Small intestine (tissue), 16 donors: ENCODE data around the gene CALCOCO1. TPM values are rescaled to one million over a fixed set of nuclear protein-coding genes. Genes with fewer than 3 reads are reported as not detected.
A peak's percentile ranks its signal among the peaks of the same experiment; 100 is the strongest.

Experiments used
- DNase-seq, 2 donors: peaks; one replicate each; pipeline versions ENCODE4 v3.0.0 to v3.0.0-alpha.2; 2013
- FAIRE-seq: peaks from 2 replicates; lab custom pipeline; 2012; peaks lifted over from hg19 to GRCh38; lab: Jason Lieb, UNC
- H3K27ac ChIP-seq, 3 donors: one replicate each; pipeline ENCODE4 v1.5.1; 2013; ENCODE audit warnings: low read length in 2 of 3, mild to moderate bottlenecking in 2 of 3, control low read depth in 1 of 3, inconsistent platforms in 1 of 3, low read depth in 1 of 3, moderate library complexity in 1 of 3
- H3K27me3 ChIP-seq, 3 donors: one replicate each; pipeline ENCODE4 v1.6.1; 2013; ENCODE audit warnings: low read length in 3 of 3, inconsistent platforms in 1 of 3; ENCODE audit not compliant: control insufficient read depth in 3 of 3, insufficient read depth in 3 of 3
- H3K36me3 ChIP-seq, 3 donors: one replicate each; pipeline ENCODE4 v1.6.1; 2013; ENCODE audit warnings: low read length in 3 of 3, inconsistent platforms in 1 of 3, low read depth in 1 of 3, mild to moderate bottlenecking in 1 of 3, moderate library complexity in 1 of 3; ENCODE audit not compliant: control insufficient read depth in 3 of 3, insufficient read depth in 2 of 3
- H3K4me1 ChIP-seq, 3 donors: one replicate each; pipeline ENCODE4 v1.6.1; 2013; ENCODE audit warnings: low read length in 2 of 3, inconsistent platforms in 1 of 3, low read depth in 1 of 3, mild to moderate bottlenecking in 1 of 3, moderate library complexity in 1 of 3; ENCODE audit not compliant: control insufficient read depth in 3 of 3, insufficient read depth in 2 of 3
- H3K4me3 ChIP-seq, 3 donors: one replicate each; pipeline ENCODE4 v1.5.1; 2013; ENCODE audit warnings: low read length in 3 of 3, control low read depth in 1 of 3, inconsistent platforms in 1 of 3, low read depth in 1 of 3, mild to moderate bottlenecking in 1 of 3, moderate library complexity in 1 of 3
- H3K9me3 ChIP-seq, 2 donors: one replicate each; pipeline ENCODE4 v1.6.1; 2013; ENCODE audit warnings: low read depth in 1 of 2, low read length in 1 of 2; ENCODE audit not compliant: control insufficient read depth in 2 of 2, insufficient read depth in 1 of 2
- WGBS, 3 donors: extraction: QIAGEN DNeasy Blood & Tissue Kit; methylation state at CpG; one replicate each; pipeline ENCODE4 v1.1.7; 2013; 5-methylcytosine and 5-hydroxymethylcytosine counted together
- long read RNA-seq, 10 donors: transcript quantifications; one replicate each; lab custom pipeline, GENCODE V29; 2026
- polyA plus RNA-seq, 4 donors: library from polyadenylated mRNA; stranded (reverse) in 3 of 4; unstranded in 1 of 4; fragments of 200-250 nt in 3 of 4; fragments of 120-200 nt in 1 of 4; gene quantifications; one replicate each; pipeline versions ENCODE4 v1.2.1 to v1.2.3, GENCODE V29; 2013
- donor health status: healthy with polysubstance abuse.
- donor health status: control.
- donor health status: control.
- donor health status: Bipolar disorder and iron deficiency.
- donor health status: healthy.

CALCOCO1 gene, protein sequence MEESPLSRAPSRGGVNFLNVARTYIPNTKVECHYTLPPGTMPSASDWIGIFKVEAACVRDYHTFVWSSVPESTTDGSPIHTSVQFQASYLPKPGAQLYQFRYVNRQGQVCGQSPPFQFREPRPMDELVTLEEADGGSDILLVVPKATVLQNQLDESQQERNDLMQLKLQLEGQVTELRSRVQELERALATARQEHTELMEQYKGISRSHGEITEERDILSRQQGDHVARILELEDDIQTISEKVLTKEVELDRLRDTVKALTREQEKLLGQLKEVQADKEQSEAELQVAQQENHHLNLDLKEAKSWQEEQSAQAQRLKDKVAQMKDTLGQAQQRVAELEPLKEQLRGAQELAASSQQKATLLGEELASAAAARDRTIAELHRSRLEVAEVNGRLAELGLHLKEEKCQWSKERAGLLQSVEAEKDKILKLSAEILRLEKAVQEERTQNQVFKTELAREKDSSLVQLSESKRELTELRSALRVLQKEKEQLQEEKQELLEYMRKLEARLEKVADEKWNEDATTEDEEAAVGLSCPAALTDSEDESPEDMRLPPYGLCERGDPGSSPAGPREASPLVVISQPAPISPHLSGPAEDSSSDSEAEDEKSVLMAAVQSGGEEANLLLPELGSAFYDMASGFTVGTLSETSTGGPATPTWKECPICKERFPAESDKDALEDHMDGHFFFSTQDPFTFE
- 10 to 100 TPM; 45.1 to 81.3 (median 46.6) TPM for polyA plus RNA-seq
- long read RNA-seq, donor 1, transcript CALCOCO1-218 (15 exons, 2,291 nt) = major isoform, 8 of 39 reads
- long read RNA-seq, donor 1, partial matches to known transcripts = 24 of 39 reads
- long read RNA-seq, donor 1, other reads (novel, unspliced or antisense) = 0 of 39 reads
- long read RNA-seq, donor 2, partial matches to known transcripts = 17 of 20 reads
- long read RNA-seq, donor 2, other reads (novel, unspliced or antisense) = 0 of 20 reads
- long read RNA-seq, donor 3, partial matches to known transcripts = 9 of 12 reads
- long read RNA-seq, donor 3, other reads (novel, unspliced or antisense) = 0 of 12 reads
- long read RNA-seq, donor 4 = 0 reads
- long read RNA-seq, donor 5 = 0 reads
- long read RNA-seq, donor 6, partial matches to known transcripts = 45 of 49 reads
- long read RNA-seq, donor 6, other reads (novel, unspliced or antisense) = 0 of 49 reads
- long read RNA-seq, donor 7 = 0 reads
- long read RNA-seq, donor 8 = 0 reads
- long read RNA-seq, donor 9, partial matches to known transcripts = 0 of 2 reads
- long read RNA-seq, donor 9, other reads (novel, unspliced or antisense) = 0 of 2 reads
- long read RNA-seq, donor 10, transcript CALCOCO1-218 (15 exons, 2,291 nt) = major isoform, 7 of 14 reads
- long read RNA-seq, donor 10, partial matches to known transcripts = 6 of 14 reads
- long read RNA-seq, donor 10, other reads (novel, unspliced or antisense) = 0 of 14 reads

DNA sequence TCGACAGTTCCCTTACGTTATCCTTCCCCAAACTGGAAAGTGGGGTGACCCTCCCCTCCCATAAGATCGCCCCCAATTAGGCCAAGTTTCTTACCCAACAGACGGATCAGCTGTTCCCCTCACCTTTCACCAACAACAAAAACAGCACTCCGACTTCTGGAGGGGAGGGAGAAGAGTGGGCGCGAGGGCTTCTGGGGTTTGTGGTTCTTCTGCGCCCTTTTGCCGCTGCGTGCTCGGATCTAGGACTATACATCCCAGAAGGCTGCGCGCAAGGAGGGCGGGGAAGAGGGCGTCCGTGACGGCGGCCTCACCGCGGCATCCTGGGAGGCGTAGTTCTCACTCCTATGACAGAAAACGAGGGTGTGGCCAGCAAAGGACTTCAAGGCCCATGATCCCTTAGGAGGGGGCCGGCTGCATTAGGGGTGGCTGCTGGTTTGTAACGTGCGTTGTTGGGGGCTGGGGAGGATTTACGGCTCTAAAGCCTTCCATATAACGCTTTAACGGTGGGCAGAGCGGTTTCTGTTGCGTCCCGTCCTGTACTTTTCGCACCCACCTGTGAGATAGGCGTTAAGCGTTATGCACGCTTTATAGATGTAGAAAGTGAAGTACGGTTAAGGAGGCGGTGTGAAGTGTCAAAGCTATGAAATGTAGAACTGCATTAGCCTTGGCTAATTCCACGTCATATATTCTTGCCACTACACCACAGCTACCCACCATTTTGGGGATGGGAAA is at the start of gene CALCOCO1:
TSS of gene CALCOCO1 (minus strand) at position 143 of the 732 bp plus-strand sequence. CDS start 2,210 bp downstream, outside the sequence.
- peak within 1 kb of the TSS; percentile 54 to 88 (median 68) for H3K4me3 ChIP-seq
- H3K36me3 ChIP-seq = peaks cover 2 to 23% (median 3%) of the 10 kb centered on the region in 3 donors
- H3K27ac ChIP-seq = peak within 1 kb of the TSS; percentile 24 to 67 (median 49)
- peaks cover 0 to 6% (median 0%) of the 10 kb centered on the region in 3 donors for H3K27me3 ChIP-seq
- no peak for FAIRE-seq
- peak; percentile 99 for DNase-seq
- H3K9me3 ChIP-seq = no peaks in the 10 kb centered on the region
- peaks cover 0 to 22% (median 4%) of the 10 kb centered on the region in 3 donors for H3K4me1 ChIP-seq
- 0% methylated on average over 37 to 38 of the region's 38 CpGs for WGBS, 3 donors

DNA sequence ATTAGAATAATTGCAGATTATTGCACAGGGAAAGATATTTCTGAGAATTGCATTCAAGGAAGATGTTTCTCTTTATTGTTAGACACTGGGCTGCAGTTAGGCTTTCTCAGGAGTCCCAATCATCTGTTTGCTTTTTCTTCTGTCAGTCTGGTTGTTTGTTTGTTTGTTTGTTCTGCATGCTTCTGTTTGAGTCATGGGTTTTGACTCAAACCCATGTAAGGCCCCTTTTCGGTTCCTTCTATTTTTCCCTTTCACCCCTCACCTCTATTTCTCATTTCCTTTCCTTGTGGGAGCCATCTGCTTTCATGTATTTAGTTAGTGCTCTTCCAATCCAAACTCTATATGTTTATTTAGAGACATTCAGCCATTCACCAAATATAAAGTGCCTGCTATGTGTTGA is 49.6 kb upstream of the CALCOCO1 start:
- Histone ChIP-seq H3K27ac (no peak overlapping the region), H3K27me3 (peaks cover 0 to 51% (median 7%) of the 10 kb centered on the region in 3 donors), H3K9me3 (no peaks in the 10 kb centered on the region), H3K4me1 (no peaks in the 10 kb centered on the region), H3K4me3 (no peak overlapping the region), H3K36me3 (no peaks in the 10 kb centered on the region)
- 26 to 74% (median 70%) methylated on average over 1 of the region's 1 CpG for WGBS, 3 donors
- FAIRE-seq (no peak), DNase-seq (no peak)

DNA sequence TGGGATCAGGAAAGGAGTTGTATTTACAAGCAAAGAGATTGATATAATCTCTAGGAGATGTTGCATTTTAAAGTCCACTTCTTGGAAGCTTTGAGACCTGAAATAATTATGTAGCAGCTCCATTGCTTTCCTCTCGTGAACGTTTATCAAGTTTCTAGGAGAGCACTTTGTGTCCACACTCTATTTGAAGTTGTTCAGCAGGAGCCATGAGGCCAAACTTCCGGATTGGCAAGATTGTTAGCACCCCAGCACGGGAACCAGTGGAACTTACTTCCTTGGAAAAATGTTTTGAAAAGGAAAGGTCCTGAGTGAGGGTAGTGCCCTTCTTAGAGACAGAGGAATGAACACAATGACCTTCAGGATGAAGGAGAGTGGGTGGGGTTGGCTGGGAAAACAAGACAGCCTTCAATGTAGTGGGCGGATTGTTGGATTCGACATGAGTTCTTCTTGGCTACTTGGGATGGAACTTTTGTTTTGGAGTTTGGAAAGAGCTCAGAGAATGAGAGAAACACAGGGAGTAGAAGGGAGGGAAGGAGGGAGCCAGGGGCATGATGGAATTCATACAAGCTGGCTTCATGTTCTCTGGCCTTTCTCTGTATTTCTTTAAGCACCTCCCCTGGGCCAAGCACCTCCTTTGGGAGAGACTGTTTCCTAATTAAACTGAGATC is 48.4 kb upstream of the CALCOCO1 start:
- no peaks in the 10 kb centered on the region for H3K9me3 ChIP-seq
- no peaks in the 10 kb centered on the region for H3K4me1 ChIP-seq
- no peak for DNase-seq
- H3K27me3 ChIP-seq = peaks cover 0 to 53% (median 3%) of the 10 kb centered on the region in 3 donors
- no peaks in the 10 kb centered on the region for H3K36me3 ChIP-seq
- no peak overlapping the region for H3K27ac ChIP-seq
- WGBS, 3 donors = 26 to 43% (median 33%) methylated on average over 6 of the region's 6 CpGs
- FAIRE-seq = no peak
- no peak overlapping the region for H3K4me3 ChIP-seq

DNA sequence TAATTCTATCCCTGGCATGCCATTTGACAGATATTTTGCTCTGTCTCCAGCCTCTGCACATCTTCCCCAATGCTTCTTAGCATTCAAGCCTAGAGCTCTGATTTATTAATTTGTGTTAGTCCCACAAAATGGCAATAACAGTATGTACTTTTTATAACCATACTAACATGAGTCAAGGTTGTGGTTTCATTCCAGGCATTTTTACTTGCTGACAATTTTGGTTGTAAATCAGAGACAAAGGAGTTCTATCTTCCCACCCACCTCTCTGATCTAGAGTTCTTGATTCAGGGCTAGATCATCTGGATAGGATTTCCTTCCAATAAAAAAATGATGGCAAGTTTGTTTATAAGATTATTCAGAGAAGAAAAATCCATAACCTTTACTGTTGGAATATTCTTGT is 43.0 kb upstream of the CALCOCO1 start:
- H3K4me1 ChIP-seq = no peaks in the 10 kb centered on the region
- FAIRE-seq (no peak), DNase-seq (no peak)
- no peaks in the 10 kb centered on the region for H3K36me3 ChIP-seq
- peaks cover 2 to 44% (median 5%) of the 10 kb centered on the region in 3 donors for H3K27me3 ChIP-seq
- H3K27ac ChIP-seq = no peak overlapping the region
- H3K9me3 ChIP-seq = no peaks in the 10 kb centered on the region
- no peak overlapping the region for H3K4me3 ChIP-seq

DNA sequence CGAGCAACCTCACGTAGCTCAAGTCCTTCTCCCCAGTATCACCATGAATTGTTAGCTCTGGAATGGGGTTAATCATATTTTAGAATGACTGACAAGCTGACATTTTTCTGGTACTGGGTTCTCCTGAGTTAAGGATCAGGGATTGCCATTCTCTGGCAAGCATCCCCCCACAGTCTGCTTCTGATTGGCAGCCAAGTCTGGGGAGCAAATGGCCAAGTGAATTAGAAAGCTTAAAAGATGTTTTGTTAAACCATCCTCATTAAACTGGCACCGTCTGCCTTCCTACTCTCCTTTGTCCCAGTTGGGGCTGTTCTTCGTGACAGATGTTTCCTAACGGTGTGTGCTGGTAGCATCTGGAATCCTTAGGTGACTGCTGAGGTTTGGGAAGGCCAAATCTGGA is 41.7 kb upstream of the CALCOCO1 start:
- Histone ChIP-seq H3K27me3 (peaks cover 2 to 54% (median 5%) of the 10 kb centered on the region in 3 donors), H3K27ac (no peak overlapping the region), H3K36me3 (no peaks in the 10 kb centered on the region), H3K4me1 (no peaks in the 10 kb centered on the region), H3K9me3 (no peaks in the 10 kb centered on the region), H3K4me3 (no peak overlapping the region)
- FAIRE-seq (no peak), DNase-seq (no peak)
- 51 to 69% (median 54%) methylated on average over 5 of the region's 5 CpGs for WGBS, 3 donors

DNA sequence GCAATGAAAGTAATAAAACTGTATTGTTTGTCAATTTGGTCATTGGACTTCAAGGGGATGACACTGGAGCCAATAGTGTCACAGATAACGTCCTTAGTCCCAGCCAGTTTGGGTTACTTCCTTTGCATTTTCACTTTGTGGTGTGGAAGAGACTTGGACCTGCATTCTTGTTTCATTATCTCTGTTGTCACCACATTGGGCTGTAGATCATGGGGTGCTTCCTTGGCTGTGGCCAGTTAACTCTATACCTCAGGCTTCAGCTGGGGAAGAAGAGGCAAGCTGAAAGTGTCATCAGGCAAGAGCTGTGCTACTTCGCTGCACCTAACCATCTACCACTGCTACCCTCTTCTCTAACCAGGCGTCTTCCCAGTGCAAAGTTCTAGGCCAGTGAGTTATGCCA is 39.6 kb upstream of the CALCOCO1 start:
- Histone ChIP-seq H3K27ac (no peak overlapping the region), H3K4me3 (no peak overlapping the region), H3K9me3 (no peaks in the 10 kb centered on the region), H3K36me3 (no peaks in the 10 kb centered on the region), H3K4me1 (no peaks in the 10 kb centered on the region), H3K27me3 (peaks cover 2 to 59% (median 7%) of the 10 kb centered on the region in 3 donors)
- 33 to 66% (median 37%) methylated on average over 3 of the region's 3 CpGs for WGBS, 3 donors
- DNase-seq (no peak), FAIRE-seq (no peak)

DNA sequence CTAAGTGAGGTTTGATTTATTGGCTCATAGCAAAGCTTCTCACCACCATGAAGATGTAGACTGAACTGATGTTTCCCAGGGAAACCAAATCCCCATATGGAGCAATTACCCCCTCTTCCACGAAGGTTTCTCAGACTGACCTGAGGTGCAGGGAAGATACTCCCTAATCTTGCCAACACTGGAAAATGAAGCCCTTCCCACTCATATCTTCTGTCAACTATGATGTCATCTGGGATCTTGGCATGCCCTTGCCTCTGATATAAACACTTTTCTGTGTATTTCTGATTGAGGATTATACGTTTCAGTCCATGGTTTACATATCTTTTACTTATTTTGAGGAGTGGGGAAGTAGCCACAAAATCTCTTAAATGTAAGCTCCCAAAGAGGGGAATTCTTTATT is 38.6 kb upstream of the CALCOCO1 start:
- peaks cover 2 to 59% (median 9%) of the 10 kb centered on the region in 3 donors for H3K27me3 ChIP-seq
- no peak for FAIRE-seq

More for the DNA sequence above, 38.6 kb upstream of the CALCOCO1 start:
- no peak overlapping the region for H3K27ac ChIP-seq
- WGBS, 3 donors = 23 to 48% (median 39%) methylated on average over 2 of the region's 2 CpGs
- no peaks in the 10 kb centered on the region for H3K4me1 ChIP-seq
- H3K9me3 ChIP-seq = no peaks in the 10 kb centered on the region
- H3K4me3 ChIP-seq = no peak overlapping the region
- H3K36me3 ChIP-seq = no peaks in the 10 kb centered on the region
- no peak for DNase-seq
